Measurements from ENCODE around the gene LPCAT3. TPM values are rescaled to one million over a fixed set of nuclear protein-coding genes. Genes with fewer than 3 reads are reported as not detected.
A peak's percentile ranks its signal among the peaks of the same experiment; 100 is the strongest.

LPCAT3 gene
- polyA plus RNA-seq, 1 donor (not counting 4 experiments of a cell fraction or from before 2014, with no cell fraction given): 69.1 TPM

GRCh38 chr12:6974180-6974579, 44.1 kb downstream of the LPCAT3 start:
- Histone ChIP-seq H3K79me2 (ENCODE audit: control insufficient read depth, insufficient read depth, low read length) (peaks cover 46% of the 10 kb centered on the region), H3K4me2 (ENCODE audit: control insufficient read depth, extremely low read depth, insufficient read depth, low read depth, low read length) (no peak overlapping the region), H4K20me1 (ENCODE audit: control insufficient read depth, extremely low read depth, insufficient read depth, low read length) (peaks cover 3% of the 10 kb centered on the region), H3K4me1 (ENCODE audit: control insufficient read depth, extremely low read depth, insufficient read depth, low read length) (peaks cover 27% of the 10 kb centered on the region), H3K9me1 (ENCODE audit: control insufficient read depth, extremely low read depth, insufficient read depth, low read length) (no peaks in the 10 kb centered on the region), H3K36me3 (ENCODE audit: control insufficient read depth in 2 of 2, extremely low read depth in 1 of 2, insufficient read depth in 2 of 2, low read length in 2 of 2) (peaks cover 28 to 57% of the 10 kb centered on the region in 2 experiments), H3K27me3 (ENCODE audit: control insufficient read depth, extremely low read depth, insufficient read depth, low read length) (no peaks in the 10 kb centered on the region), H3K9me3 (ENCODE audit: control insufficient read depth, low read depth, low read length) (no peaks in the 10 kb centered on the region), H3K9ac (ENCODE audit: control insufficient read depth, extremely low read depth, insufficient read depth, low read length) (no peak overlapping the region), H3K27ac (ENCODE audit: control insufficient read depth, insufficient read depth, low read length) (no peak overlapping the region), H3K4me3 (ENCODE audit: control insufficient read depth in 2 of 3, extremely low read depth in 1 of 3, insufficient read depth in 2 of 3, low read depth in 1 of 3, low read length in 3 of 3) (no peak overlapping the region), H2AFZ (ENCODE audit: control insufficient read depth, low read length) (no peak overlapping the region)
- FAIRE-seq: no peak
- TF ChIP-seq, protein P1, sequence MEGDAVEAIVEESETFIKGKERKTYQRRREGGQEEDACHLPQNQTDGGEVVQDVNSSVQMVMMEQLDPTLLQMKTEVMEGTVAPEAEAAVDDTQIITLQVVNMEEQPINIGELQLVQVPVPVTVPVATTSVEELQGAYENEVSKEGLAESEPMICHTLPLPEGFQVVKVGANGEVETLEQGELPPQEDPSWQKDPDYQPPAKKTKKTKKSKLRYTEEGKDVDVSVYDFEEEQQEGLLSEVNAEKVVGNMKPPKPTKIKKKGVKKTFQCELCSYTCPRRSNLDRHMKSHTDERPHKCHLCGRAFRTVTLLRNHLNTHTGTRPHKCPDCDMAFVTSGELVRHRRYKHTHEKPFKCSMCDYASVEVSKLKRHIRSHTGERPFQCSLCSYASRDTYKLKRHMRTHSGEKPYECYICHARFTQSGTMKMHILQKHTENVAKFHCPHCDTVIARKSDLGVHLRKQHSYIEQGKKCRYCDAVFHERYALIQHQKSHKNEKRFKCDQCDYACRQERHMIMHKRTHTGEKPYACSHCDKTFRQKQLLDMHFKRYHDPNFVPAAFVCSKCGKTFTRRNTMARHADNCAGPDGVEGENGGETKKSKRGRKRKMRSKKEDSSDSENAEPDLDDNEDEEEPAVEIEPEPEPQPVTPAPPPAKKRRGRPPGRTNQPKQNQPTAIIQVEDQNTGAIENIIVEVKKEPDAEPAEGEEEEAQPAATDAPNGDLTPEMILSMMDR (optimal IDR thresholded peaks at IDR 0.05 in 1 of 3, IDR thresholded peaks at IDR 0.05 in 1 of 3, conservative IDR thresholded peaks at IDR 0.05 in 1 of 3; ENCODE audit: extremely low read depth in 1 of 3, insufficient read depth in 2 of 3, low read length in 3 of 3): no peak
- TF ChIP-seq EZH2 (IDR thresholded peaks at IDR 0.05; ENCODE audit: low read length): no peak
- dilution Hi-C loops (cut with MboI; ENCODE audit: extremely low pct_ligation_motif_present, low sequenced_read_pairs): no loop called here
- no peak for DNase-seq (ENCODE audit: low read depth, low spot score)

GRCh38 chr12:6970096-6970527, 48.2 kb downstream of the LPCAT3 start:
- Histone ChIP-seq H3K4me1 (ENCODE audit: control insufficient read depth, extremely low read depth, insufficient read depth, low read length) (peaks cover 32% of the 10 kb centered on the region), H2AFZ (ENCODE audit: control insufficient read depth, low read length) (peak overlapping the region; percentile 41)
- dilution Hi-C loops (cut with MboI; ENCODE audit: extremely low pct_ligation_motif_present, low sequenced_read_pairs): no loop called here

More at GRCh38 chr12:6970096-6970527, 48.2 kb downstream of the LPCAT3 start:
- DNase-seq (ENCODE audit: low read depth, low spot score): no peak
- Histone ChIP-seq H3K9me1 (ENCODE audit: control insufficient read depth, extremely low read depth, insufficient read depth, low read length) (peaks cover 3% of the 10 kb centered on the region), H3K4me3 (ENCODE audit: control insufficient read depth in 2 of 3, extremely low read depth in 1 of 3, insufficient read depth in 2 of 3, low read depth in 1 of 3, low read length in 3 of 3) (peak overlapping the region; percentile 85 to 87 (median 87)), H3K36me3 (ENCODE audit: control insufficient read depth in 2 of 2, extremely low read depth in 1 of 2, insufficient read depth in 2 of 2, low read length in 2 of 2) (peaks cover 30 to 60% of the 10 kb centered on the region in 2 experiments), H3K9me3 (ENCODE audit: control insufficient read depth, low read depth, low read length) (no peaks in the 10 kb centered on the region), H3K27ac (ENCODE audit: control insufficient read depth, insufficient read depth, low read length) (peak overlapping the region; percentile 95), H3K27me3 (ENCODE audit: control insufficient read depth, extremely low read depth, insufficient read depth, low read length) (no peaks in the 10 kb centered on the region), H4K20me1 (ENCODE audit: control insufficient read depth, extremely low read depth, insufficient read depth, low read length) (peaks cover 2% of the 10 kb centered on the region), H3K79me2 (ENCODE audit: control insufficient read depth, insufficient read depth, low read length) (peaks cover 81% of the 10 kb centered on the region), H3K9ac (ENCODE audit: control insufficient read depth, extremely low read depth, insufficient read depth, low read length) (peak overlapping the region; percentile 98), H3K4me2 (ENCODE audit: control insufficient read depth, extremely low read depth, insufficient read depth, low read depth, low read length) (peak overlapping the region; percentile 86)
- TF ChIP-seq, protein P1 (optimal IDR thresholded peaks at IDR 0.05 in 1 of 3, IDR thresholded peaks at IDR 0.05 in 1 of 3, conservative IDR thresholded peaks at IDR 0.05 in 1 of 3; ENCODE audit: extremely low read depth in 1 of 3, insufficient read depth in 2 of 3, low read length in 3 of 3): no peak
- TF ChIP-seq EZH2 (IDR thresholded peaks at IDR 0.05; ENCODE audit: low read length): no peak
- FAIRE-seq: no peak
